GM20000 (cell line): ENCODE measurements around the gene CKMT2.
"Not testable (repeated sequence)": the region's sequence is repeated elsewhere in the genome, so short reads cannot be mapped to it uniquely, and the experiment has no call there.

Experiments
- DNase-seq: peaks from one replicate; pipeline ENCODE4 v3.0.0; 2012; ENCODE audit warnings: low spot score
- CTCF ChIP-seq: IDR thresholded peaks from 2 replicates; pipeline ENCODE4 v1.5.1; 2012; ENCODE audit warnings: mild to moderate bottlenecking, control low read depth; ENCODE audit errors: extremely low read depth, missing control alignments

Gene CKMT2

GRCh38 chr5:81290146-81290545, 57.0 kb downstream of the CKMT2 start:
- no peak for DNase-seq
- no peak for TF ChIP-seq CTCF

DNA sequence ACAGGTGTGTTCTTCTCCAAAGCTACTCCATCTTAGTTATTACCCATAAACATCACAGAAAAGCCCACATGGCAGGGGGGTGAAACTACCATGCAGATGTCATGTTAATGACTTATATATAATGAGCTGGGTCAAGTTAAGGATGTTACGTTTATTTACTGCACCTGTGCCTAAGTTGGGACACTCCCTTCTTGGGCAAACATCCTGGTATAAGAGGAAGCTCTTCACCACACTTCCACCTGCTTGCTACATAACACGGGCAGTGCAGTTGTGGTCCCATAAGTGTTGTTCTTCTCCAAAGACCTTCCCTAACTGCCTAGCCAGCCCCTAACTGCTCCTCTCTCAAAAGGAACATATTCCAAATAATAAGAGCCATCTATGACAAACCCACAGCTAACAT, 59.0 kb downstream of the CKMT2 start:
- TF ChIP-seq CTCF, result no peak
- no peak for DNase-seq

DNA sequence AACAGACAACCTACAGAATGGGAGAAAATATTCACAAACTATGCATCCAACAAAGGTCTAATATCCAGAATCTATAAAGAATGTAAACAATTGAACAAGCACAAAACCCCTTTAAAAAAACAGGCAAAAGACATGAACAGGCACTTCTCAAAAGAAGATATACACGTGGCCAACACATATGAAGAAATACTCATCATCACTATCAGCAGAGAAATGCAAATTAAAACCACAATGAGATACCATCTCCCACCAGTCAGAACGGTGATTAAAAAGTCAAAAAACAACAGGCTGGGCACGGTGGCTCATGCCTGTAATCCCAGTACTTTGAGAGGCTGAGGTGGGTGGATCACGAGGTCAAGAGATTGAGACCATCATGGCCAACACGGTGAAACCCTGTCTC, 60.9 kb downstream of the CKMT2 start:
- DNase-seq, result not testable (repeated sequence)

GRCh38 chr5:81297531-81297930, 64.4 kb downstream of the CKMT2 start:
- no peak for DNase-seq
- TF ChIP-seq CTCF, result no peak

- no peak for TF ChIP-seq CTCF
These were observed 67.8 kb downstream of the CKMT2 start for GRCh38 chr5:81300921-81301270.

GRCh38 chr5:81301271-81302015, 68.3 kb downstream of the CKMT2 start, which contains the start of gene ZCCHC9:
TSS of gene ZCCHC9 (plus strand) at chr5:81301587. CDS start at chr5:81304758, 3,171 bp downstream.
- no peak for TF ChIP-seq CTCF
- peak; percentile 87 for DNase-seq

More at GRCh38 chr5:81300921-81301270, 67.8 kb downstream of the CKMT2 start:
- no peak for DNase-seq

DNA sequence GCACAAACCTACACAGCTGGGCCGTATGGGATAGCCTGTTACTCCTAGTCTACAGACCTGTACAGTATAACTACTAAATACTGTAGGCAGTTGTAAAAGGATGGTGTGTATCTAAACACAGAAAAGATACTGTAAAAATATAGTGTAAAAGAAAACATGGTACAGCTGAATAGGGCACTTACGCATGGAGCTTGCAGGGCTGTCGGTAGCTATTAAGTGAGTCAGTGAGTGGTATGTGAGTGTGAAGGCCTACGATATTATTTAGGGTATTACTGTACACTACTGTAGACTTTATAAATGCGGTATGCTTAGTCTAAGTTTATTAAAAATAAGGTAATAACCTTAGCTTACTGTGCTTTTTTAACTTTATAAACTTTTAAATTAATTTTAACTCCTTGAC, 69.5 kb downstream of the CKMT2 start:
- TF ChIP-seq CTCF, result no peak
- no peak for DNase-seq

DNA sequence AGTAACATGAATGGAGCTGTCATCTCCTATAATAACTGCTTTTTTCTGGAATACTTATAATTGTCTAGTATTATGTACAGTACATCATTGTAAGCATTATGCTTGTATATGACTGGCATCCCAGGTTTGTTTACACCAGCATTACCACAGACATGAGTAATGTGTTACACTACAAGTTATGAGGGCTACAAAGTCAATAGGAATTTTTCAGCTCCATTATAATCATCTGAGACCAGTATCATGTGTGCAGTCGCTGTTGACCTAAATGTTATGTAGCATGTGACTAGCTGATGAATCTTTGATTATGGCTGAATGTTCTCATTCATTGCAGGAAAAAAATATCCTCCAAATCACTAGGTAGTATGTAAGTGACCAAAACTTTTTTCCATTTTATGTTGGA, 70.4 kb downstream of the CKMT2 start:
- no peak for DNase-seq
- no peak for TF ChIP-seq CTCF
